Calu3 (cell line): Measurements from ENCODE around the gene MARCHF7. TPM values are rescaled to one million over a fixed set of nuclear protein-coding genes. Genes with fewer than 3 reads are reported as not detected.

ENCODE experiments used
- BruUV-seq: library from RNA; stranded (reverse); fragments of 400-500 nt; replicated peaks from 2 replicates; lab custom pipeline; 2021; lab: Mats Ljungman, UMichigan
- CTCF ChIA-PET: fragments of 300-600 bp; sonication (Branson Sonifier 250); formaldehyde crosslinking; loops from one replicate; lab custom pipeline; 2022; ENCODE audit warnings: antibody characterized with exemption; lab: Charles Lee
- DNase-seq: peaks from one replicate; pipeline ENCODE4 v3.0.0; 2022
- H3K27ac Mint-ChIP-seq: one replicate; pipeline ENCODE4 v1.8.0; 2022; ENCODE audit warnings: mixed read lengths; ENCODE audit not compliant: unreplicated experiment
- H3K27me3 Mint-ChIP-seq: one replicate; pipeline ENCODE4 v1.8.0; 2022; ENCODE audit warnings: mixed read lengths; ENCODE audit not compliant: unreplicated experiment
- H3K36me3 Mint-ChIP-seq: one replicate; pipeline ENCODE4 v1.8.0; 2022; ENCODE audit warnings: mild to moderate bottlenecking, moderate library complexity, mixed read lengths; ENCODE audit not compliant: insufficient read depth, unreplicated experiment
- H3K4me1 Mint-ChIP-seq: one replicate; pipeline ENCODE4 v1.8.0; 2022; ENCODE audit warnings: mild to moderate bottlenecking, low read depth, mixed read lengths; ENCODE audit not compliant: unreplicated experiment
- H3K4me3 Mint-ChIP-seq: one replicate; pipeline ENCODE4 v1.8.0; 2022; ENCODE audit warnings: mild to moderate bottlenecking, low read depth, moderate library complexity, mixed read lengths; ENCODE audit not compliant: unreplicated experiment
- H3K9me3 Mint-ChIP-seq: one replicate; pipeline ENCODE4 v1.8.0; 2022; ENCODE audit warnings: low read depth, mixed read lengths; ENCODE audit not compliant: unreplicated experiment
- CTCF ChIP-seq: fragments of 200-600 bp; IDR thresholded peaks from one replicate; pipeline ENCODE4 v1.8.0; 2022; ENCODE audit warnings: antibody characterized with exemption; ENCODE audit not compliant: unreplicated experiment
- intact Hi-C: fragments of 100-400 bp; cut with micrococcal nuclease; formaldehyde crosslinking; loops from one replicate; pipeline ENCODE4 v1.10.0; 2022; ENCODE audit not compliant: unreplicated experiment
- total RNA-seq: library from RNA; stranded (reverse); gene quantifications from 2 replicates; pipeline ENCODE4 v1.2.3, GENCODE V29; 2022

The MARCHF7 gene
- total RNA-seq, 1 experiment from 2014 or later = 81.9 TPM

- CTCF ChIA-PET = no interaction called here
- intact Hi-C loops = no loop called here
These were observed 16.4 kb upstream of the MARCHF7 start for GRCh38 chr2:159695795-159696448.

GRCh38 chr2:159703491-159703890 is 8.8 kb upstream of the MARCHF7 start:
- DNase-seq = no peak
- no peaks in the 10 kb centered on the region for H3K27me3 Mint-ChIP-seq
- H3K27ac Mint-ChIP-seq = no peak overlapping the region
- no peak for TF ChIP-seq CTCF
- H3K9me3 Mint-ChIP-seq = no peaks in the 10 kb centered on the region
- H3K4me1 Mint-ChIP-seq = no peaks in the 10 kb centered on the region
- BruUV-seq = no TSS peak
- CTCF ChIA-PET = interaction anchor here (0.9 kb wide), 1 partner anchor 9 kb away, joined by 3 read pairs; the partner anchor contains the start of gene MARCHF7
- H3K4me3 Mint-ChIP-seq = no peak overlapping the region
- H3K36me3 Mint-ChIP-seq = no peaks in the 10 kb centered on the region
- intact Hi-C loops = no loop called here

More at GRCh38 chr2:159695795-159696448, 16.4 kb upstream of the MARCHF7 start:
- Mint-ChIP-seq H3K27me3 (no peaks in the 10 kb centered on the region), H3K4me3 (no peak overlapping the region), H3K27ac (no peak overlapping the region), H3K9me3 (no peaks in the 10 kb centered on the region), H3K4me1 (no peaks in the 10 kb centered on the region), H3K36me3 (no peaks in the 10 kb centered on the region)
- no peak for TF ChIP-seq CTCF
- DNase-seq = no peak
- no TSS peak for BruUV-seq

DNA sequence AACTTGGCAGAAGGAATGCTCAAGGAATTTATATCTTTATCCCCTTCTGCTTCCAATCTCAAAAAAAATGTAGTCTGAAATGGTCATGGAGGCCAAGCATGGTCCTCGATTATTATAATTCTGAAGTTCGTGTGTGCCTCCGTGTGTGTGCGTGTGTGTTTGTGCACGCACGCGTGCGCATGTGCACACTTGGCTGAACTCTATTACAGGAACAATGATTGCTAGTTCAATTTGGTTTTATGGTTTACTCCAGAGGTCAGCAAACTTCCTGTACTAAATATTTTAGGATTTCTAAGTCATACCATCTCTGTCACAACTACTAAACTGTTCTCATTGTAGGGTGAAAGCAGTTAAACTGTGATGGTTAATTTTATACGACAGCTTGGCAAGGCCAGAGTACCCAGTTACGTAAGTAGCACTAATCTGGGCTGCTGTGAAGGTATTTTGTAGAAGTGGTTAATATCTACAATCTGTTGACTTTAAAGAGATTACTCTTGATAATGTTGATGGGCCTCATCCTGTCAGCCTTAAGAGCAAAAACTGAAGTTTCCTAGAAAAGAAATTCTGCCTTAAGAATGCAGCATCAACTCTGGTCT is 5.8 kb upstream of the MARCHF7 start:
- TF ChIP-seq CTCF = no peak
- no peaks in the 10 kb centered on the region for H3K4me1 Mint-ChIP-seq
- no peak overlapping the region for H3K27ac Mint-ChIP-seq
- no peaks in the 10 kb centered on the region for H3K9me3 Mint-ChIP-seq
- intact Hi-C loops = no loop called here
- no peak overlapping the region for H3K4me3 Mint-ChIP-seq
- no TSS peak for BruUV-seq
- no peaks in the 10 kb centered on the region for H3K27me3 Mint-ChIP-seq
- peaks cover under 1% of the 10 kb centered on the region for H3K36me3 Mint-ChIP-seq
- no peak for DNase-seq
- CTCF ChIA-PET = interaction anchor here (0.5 kb wide), 1 partner anchor 13 kb away, joined by 7 read pairs; no protein-coding TSS in a partner anchor

DNA sequence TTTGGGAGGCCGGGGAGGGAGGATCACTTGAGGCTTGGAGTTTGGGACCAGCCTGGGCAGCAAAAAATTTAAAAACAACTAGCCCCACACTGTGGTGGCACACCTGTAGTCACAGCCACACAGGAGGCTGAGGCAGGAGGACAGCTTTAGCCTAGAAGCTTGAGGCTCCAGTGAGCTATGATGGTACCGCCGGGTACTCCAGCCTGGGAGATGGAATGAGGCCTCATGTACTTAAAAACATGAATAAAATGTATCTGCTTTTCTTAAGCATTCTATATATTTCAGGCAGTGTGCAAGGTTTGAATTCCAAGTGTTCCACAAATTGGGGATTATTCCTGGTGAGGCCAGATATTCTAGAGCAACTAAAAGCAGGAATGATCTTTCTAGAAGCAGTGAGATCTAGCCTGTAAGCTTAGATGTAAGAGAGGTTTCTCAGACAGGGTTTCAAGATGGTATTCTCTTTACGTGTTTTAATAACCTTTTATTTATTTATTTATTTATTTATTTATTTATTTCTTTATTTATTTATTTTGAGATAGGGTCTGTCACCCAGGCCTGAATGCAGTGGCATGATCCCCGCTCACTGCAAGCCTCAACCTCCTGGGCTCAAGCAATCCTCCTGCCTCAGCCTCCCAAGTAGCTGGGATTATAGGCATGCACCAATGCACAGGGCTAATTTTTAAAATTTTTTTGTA is 4.1 kb upstream of the MARCHF7 start:
- no TSS peak for BruUV-seq
- intact Hi-C loops = no loop called here

More for the DNA sequence above, 4.1 kb upstream of the MARCHF7 start:
- CTCF ChIA-PET = interaction anchor here (0.6 kb wide), 1 partner anchor 458 kb away, joined by 5 read pairs; no protein-coding TSS in a partner anchor
- no peaks in the 10 kb centered on the region for H3K27me3 Mint-ChIP-seq
- H3K27ac Mint-ChIP-seq = no peak overlapping the region
- DNase-seq = no peak
- no peak for TF ChIP-seq CTCF
- no peaks in the 10 kb centered on the region for H3K9me3 Mint-ChIP-seq
- no peaks in the 10 kb centered on the region for H3K4me1 Mint-ChIP-seq
- no peak overlapping the region for H3K4me3 Mint-ChIP-seq
- H3K36me3 Mint-ChIP-seq = peaks cover 18% of the 10 kb centered on the region
